Heart right ventricle (tissue), 16 donors: ENCODE results near the gene HACL1. TPM values are rescaled to one million over a fixed set of nuclear protein-coding genes. Genes with fewer than 3 reads are reported as not detected.

Experiments
- ATAC-seq, 8 donors: fragments of 200-7000 bp; cut with Tn5 transposase; one replicate each; pipeline ENCODE4 v1.9.1; 2020; ENCODE audit warnings: mild to moderate bottlenecking in 8 of 8, moderate library complexity in 8 of 8, moderate number of reproducible peaks in 1 of 8
- DNase-seq, 2 donors: peaks; one replicate each; pipeline ENCODE4 v3.0.0-alpha.2; 2020
- H3K27ac ChIP-seq, 10 donors: fragments of 200-600 bp; sonication (generic) in 2 of 10; one replicate each; pipeline versions ENCODE4 v1.5.0 to v1.8.0; 2020 to 2022; ENCODE audit warnings: mild to moderate bottlenecking in 3 of 10
- H3K27me3 ChIP-seq, 7 donors: fragments of 200-600 bp; one replicate each; pipeline ENCODE4 v1.8.0; 2021 to 2022; ENCODE audit warnings: mild to moderate bottlenecking in 2 of 7
- H3K36me3 ChIP-seq, 9 donors: fragments of 200-600 bp; sonication (generic) in 1 of 9; one replicate each; pipeline versions ENCODE4 v1.5.0 to v1.8.0; 2020 to 2022; ENCODE audit warnings: mild to moderate bottlenecking in 2 of 9
- H3K4me1 ChIP-seq, 9 donors: fragments of 200-600 bp; sonication (generic) in 1 of 9; one replicate each; pipeline versions ENCODE4 v1.5.0 to v1.8.0; 2020 to 2022; ENCODE audit warnings: mild to moderate bottlenecking in 4 of 9
- H3K4me3 ChIP-seq, 10 donors: fragments of 200-600 bp; sonication (generic) in 2 of 10; one replicate each; pipeline versions ENCODE4 v1.5.0 to v1.8.0; 2020 to 2022; ENCODE audit warnings: mild to moderate bottlenecking in 7 of 10, moderate library complexity in 2 of 10
- H3K9me3 ChIP-seq, 11 donors: fragments of 200-600 bp in 10 of 11; sonication (generic) in 2 of 11; one replicate each; pipeline versions ENCODE4 v1.5.0 to v1.8.0; 2013 to 2022; ENCODE audit warnings: mild to moderate bottlenecking in 2 of 11, control low read depth in 1 of 11, moderate library complexity in 1 of 11
- CTCF ChIP-seq, 9 donors: fragments of 200-600 bp; sonication (generic) in 2 of 9; IDR thresholded peaks; one replicate each; pipeline versions ENCODE4 v1.5.0 to v1.8.0; 2021 to 2022; ENCODE audit warnings: antibody characterized with exemption in 9 of 9, mild to moderate bottlenecking in 5 of 9, moderate library complexity in 1 of 9
- WGBS, 2 donors: extraction: QIAGEN DNeasy Blood & Tissue Kit; methylation state at CpG; one replicate each; pipeline ENCODE4 v1.1.7; 2013; ENCODE audit warnings: inconsistent platforms in 1 of 2; 5-methylcytosine and 5-hydroxymethylcytosine counted together
- intact Hi-C, 10 donors: fragments of 100-400 bp; cut with DNase I; formaldehyde crosslinking; loops; one replicate each; pipeline versions ENCODE4 v1.11.1 to v1.14.2; 2022
- polyA plus RNA-seq, 2 donors: library from polyadenylated mRNA; stranded (reverse); fragments of 200-250 nt; gene quantifications; one replicate each; pipeline ENCODE4 v1.2.3, GENCODE V29; 2013
- total RNA-seq, 10 donors: library from RNA; stranded (reverse); fragmentation: NEBNext Ultra II Directional in 3 of 10; extraction: Animal tissue kit (Norgen Biotek cat#: 25700) in 3 of 10; gene quantifications; one replicate each; pipeline versions ENCODE4 v1.2.1 to v1.2.4, GENCODE V29; 2021 to 2023
- donor health status: Arrhythmogenic right ventricular cardiomyopathy.
- donor health status: ischemic (EF 13 %, LVEDD 7.1; RV severe dilation, severe dysfunction).
- donor health status: healthy with polysubstance abuse.
- donor health status: DM: no; HTN: yes; CAD: no.
- donor health status: DM: no; HTN: no; CAD: no.
- donor health status: ischemic (EF 25% LVEDD 6.9; RV normal size, moderate dysfunction).
- donor health status: ischemic (EF 25% LVEDD 5.7; RV mildly dilated, moderate dysfunction).
- donor health status: healthy.
- donor health status: DM: yes; HTN: yes; CAD: no.
- donor health status: Ischemic cardiomyopathy.
- donor health status: ischemic (EF 35%, LVEDD 5.7; RV mildly dilated, moderate dysfunction).
- donor health status: nonischemic (EF 11% LVEDD 7.7; RV severe dilation, severe dysfunction).
- donor health status: DM: yes; HTN: yes; CAD: no.
- donor health status: PGD.
- donor health status: ischemic (EF 29% LVEDD 5.4; RV normal size, mild dysfunction).
- donor health status: nonischemic (EF 23%, LVEDD 6.1; RV moderate dilation, normal function).

The HACL1 gene
- total and polyA plus RNA-seq, 12 donors: 7.5 to 20.5 (median 13.5) TPM

- no peaks in the 10 kb centered on the region for H3K27me3 ChIP-seq
- H3K27ac ChIP-seq: peak within 1 kb of the TSS; percentile 43 to 92 (median 76)
- no peak for TF ChIP-seq CTCF (IDR thresholded peaks at IDR 0.05)
- H3K4me1 ChIP-seq: peaks cover 0 to 43% (median 19%) of the 10 kb centered on the region in 9 donors
- H3K36me3 ChIP-seq: no peaks in the 10 kb centered on the region
- ATAC-seq (peak in 5 of 8 donors; percentile 15 to 67 (median 26)), DNase-seq (peak; percentile 17 to 36)
- peak within 1 kb of the TSS in 9 of 10 donors; percentile 14 to 50 (median 43) for H3K4me3 ChIP-seq
- intact Hi-C loops: no loop called here
- no peaks in the 10 kb centered on the region for H3K9me3 ChIP-seq
- WGBS, 2 donors: 3 to 14% methylated on average over 6 of the region's 6 CpGs
Measured at GRCh38 chr3:15521573-15521965, 79.8 kb downstream of the HACL1 start, which contains the start of gene COLQ. TSS of gene COLQ (minus strand) at chr3:15521706. CDS start at chr3:15521625, 81 bp downstream.

- Histone ChIP-seq H3K36me3 (no peaks in the 10 kb centered on the region), H3K27ac (peak overlapping the region; percentile 43 to 92 (median 76)), H3K4me1 (peaks cover 0 to 43% (median 19%) of the 10 kb centered on the region in 9 donors), H3K27me3 (no peaks in the 10 kb centered on the region), H3K9me3 (no peaks in the 10 kb centered on the region), H3K4me3 (peak overlapping the region in 9 of 10 donors; percentile 14 to 50 (median 43))
- intact Hi-C loops: no loop called here
- TF ChIP-seq CTCF (IDR thresholded peaks at IDR 0.05): no peak
- DNase-seq (no peak), ATAC-seq (peak in 6 of 8 donors; percentile 7 to 33 (median 17))
- WGBS, 2 donors: 13 to 21% methylated on average over 14 of the region's 14 CpGs
Measured at GRCh38 chr3:15520804-15521572, 80.4 kb downstream of the HACL1 start.

- intact Hi-C loops: no loop called here
- ATAC-seq (peak; percentile 64 to 91 (median 84)), DNase-seq (peak in 1 of 2 donors; percentile 29)
- WGBS, 2 donors: 35 to 37% methylated on average over 3 of the region's 3 CpGs
- peaks cover 0 to 47% (median 21%) of the 10 kb centered on the region in 9 donors for H3K4me1 ChIP-seq
- H3K27ac ChIP-seq: peak overlapping the region; percentile 43 to 92 (median 76)
- TF ChIP-seq CTCF (IDR thresholded peaks at IDR 0.05): no peak
- H3K36me3 ChIP-seq: no peaks in the 10 kb centered on the region
- H3K9me3 ChIP-seq: no peaks in the 10 kb centered on the region
- peak overlapping the region in 7 of 10 donors; percentile 31 to 50 (median 44) for H3K4me3 ChIP-seq
- H3K27me3 ChIP-seq: no peaks in the 10 kb centered on the region
Measured at GRCh38 chr3:15520185-15520584, 81.2 kb downstream of the HACL1 start.

- Histone ChIP-seq H3K9me3 (no peaks in the 10 kb centered on the region), H3K4me1 (peaks cover 0 to 50% (median 32%) of the 10 kb centered on the region in 9 donors), H3K27ac (peak overlapping the region in 7 of 10 donors; percentile 63 to 92 (median 85)), H3K36me3 (no peaks in the 10 kb centered on the region), H3K27me3 (no peaks in the 10 kb centered on the region), H3K4me3 (no peak overlapping the region)
- ATAC-seq (peak in 6 of 8 donors; percentile 43 to 82 (median 52)), DNase-seq (peak; percentile 46 to 47)
- no peak for TF ChIP-seq CTCF (IDR thresholded peaks at IDR 0.05)
- intact Hi-C loops: no loop called here
- 60 to 72% methylated on average over 4 of the region's 4 CpGs for WGBS, 2 donors
Measured at GRCh38 chr3:15519096-15519495, 82.3 kb downstream of the HACL1 start.
